ENCODE data around the gene MNS1. TPM values are rescaled to one million over a fixed set of nuclear protein-coding genes. Genes with fewer than 3 reads are reported as not detected.

The MNS1 gene
- polyA plus RNA-seq, 1 experiment: 1.9 TPM

DNA sequence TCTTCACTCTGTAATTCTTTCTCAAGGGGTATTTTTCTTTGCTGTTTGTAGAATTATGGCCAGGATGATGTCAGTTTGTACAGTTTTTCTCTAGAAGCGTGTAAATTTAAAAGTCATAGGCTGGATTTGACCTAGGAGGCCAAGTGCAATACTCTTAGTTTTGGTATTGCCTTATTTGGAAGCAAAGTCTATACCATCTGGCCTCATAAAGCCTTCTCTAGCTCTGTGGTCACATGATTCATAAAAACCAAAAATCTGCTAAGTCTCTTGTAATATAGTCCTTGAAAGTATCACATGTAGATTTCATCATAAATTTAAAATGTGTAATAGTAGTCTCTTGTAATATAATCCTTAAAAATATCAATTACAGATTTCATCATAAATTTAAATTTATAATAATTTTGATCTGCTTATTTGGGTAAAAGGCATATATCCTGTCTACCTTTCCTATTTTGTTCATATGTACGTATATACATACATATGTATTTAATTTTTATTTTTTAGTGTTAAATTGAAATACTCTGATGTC is 74.1 kb downstream of the MNS1 start:
- ChIA-PET POLR2A (no interaction called here), CTCF (no interaction called here)
- TF ChIP-seq, protein P1, sequence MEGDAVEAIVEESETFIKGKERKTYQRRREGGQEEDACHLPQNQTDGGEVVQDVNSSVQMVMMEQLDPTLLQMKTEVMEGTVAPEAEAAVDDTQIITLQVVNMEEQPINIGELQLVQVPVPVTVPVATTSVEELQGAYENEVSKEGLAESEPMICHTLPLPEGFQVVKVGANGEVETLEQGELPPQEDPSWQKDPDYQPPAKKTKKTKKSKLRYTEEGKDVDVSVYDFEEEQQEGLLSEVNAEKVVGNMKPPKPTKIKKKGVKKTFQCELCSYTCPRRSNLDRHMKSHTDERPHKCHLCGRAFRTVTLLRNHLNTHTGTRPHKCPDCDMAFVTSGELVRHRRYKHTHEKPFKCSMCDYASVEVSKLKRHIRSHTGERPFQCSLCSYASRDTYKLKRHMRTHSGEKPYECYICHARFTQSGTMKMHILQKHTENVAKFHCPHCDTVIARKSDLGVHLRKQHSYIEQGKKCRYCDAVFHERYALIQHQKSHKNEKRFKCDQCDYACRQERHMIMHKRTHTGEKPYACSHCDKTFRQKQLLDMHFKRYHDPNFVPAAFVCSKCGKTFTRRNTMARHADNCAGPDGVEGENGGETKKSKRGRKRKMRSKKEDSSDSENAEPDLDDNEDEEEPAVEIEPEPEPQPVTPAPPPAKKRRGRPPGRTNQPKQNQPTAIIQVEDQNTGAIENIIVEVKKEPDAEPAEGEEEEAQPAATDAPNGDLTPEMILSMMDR (IDR thresholded peaks at IDR 0.05; ENCODE audit: low read depth, low read length): no peak
- no peak overlapping the region for H3K27ac ChIP-seq (ENCODE audit: low read depth, low read length)
- H3K4me3 ChIP-seq (ENCODE audit: low read depth, low read length): no peak overlapping the region
- no peak for DNase-seq (ENCODE audit: low read depth, low spot score)
- H3K9me3 ChIP-seq (ENCODE audit: control insufficient read depth, insufficient read depth, low read length): no peaks in the 10 kb centered on the region
- no peaks in the 10 kb centered on the region for H3K27me3 ChIP-seq (ENCODE audit: control insufficient read depth, insufficient read depth, low read length)

- CTCF ChIA-PET: no interaction called here
- Histone ChIP-seq H3K27me3 (ENCODE audit: control insufficient read depth, insufficient read depth, low read length) (no peaks in the 10 kb centered on the region), H3K9me3 (ENCODE audit: control insufficient read depth, insufficient read depth, low read length) (no peaks in the 10 kb centered on the region), H3K27ac (ENCODE audit: low read depth, low read length) (no peak overlapping the region), H3K4me3 (ENCODE audit: low read depth, low read length) (no peak overlapping the region)
- TF ChIP-seq, protein P1 (IDR thresholded peaks at IDR 0.05; ENCODE audit: low read depth, low read length): no peak
- DNase-seq (ENCODE audit: low read depth, low spot score): no peak
- POLR2A ChIA-PET: interaction anchor here (0.5 kb wide), 1 partner anchor 1133 kb away, joined by 3 read pairs; no protein-coding TSS in a partner anchor
Observed at GRCh38 chr15:56385908-56386307, 79.0 kb downstream of the MNS1 start.

DNA sequence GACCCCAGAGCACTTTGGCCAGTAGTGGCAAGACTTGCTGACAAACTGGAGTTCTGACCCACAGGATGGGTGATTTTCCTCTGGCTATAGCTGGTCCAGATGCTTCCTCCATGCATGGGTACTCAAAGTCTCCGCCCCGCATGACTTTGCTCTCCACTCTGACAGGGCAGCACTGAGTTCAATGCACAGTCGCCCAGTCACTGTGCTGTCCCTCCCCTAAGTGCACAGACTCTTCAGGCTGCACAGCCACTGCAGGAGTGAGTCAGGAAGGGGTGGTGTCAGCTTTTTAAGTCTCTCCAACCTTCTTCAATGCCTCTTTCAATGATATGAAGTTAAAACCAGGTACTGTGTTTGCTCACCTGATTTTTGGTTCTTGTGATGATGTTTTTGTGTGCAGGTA is 81.9 kb downstream of the MNS1 start:
- CTCF ChIA-PET: no interaction called here
- no peak for DNase-seq (ENCODE audit: low read depth, low spot score)
- H3K27me3 ChIP-seq (ENCODE audit: control insufficient read depth, insufficient read depth, low read length): no peaks in the 10 kb centered on the region
- no peaks in the 10 kb centered on the region; the same call in 1 of the 2 replicates for H3K9me3 ChIP-seq (ENCODE audit: control insufficient read depth, insufficient read depth, low read length)
- POLR2A ChIA-PET: no interaction called here
- TF ChIP-seq, protein P1 (IDR thresholded peaks at IDR 0.05; ENCODE audit: low read depth, low read length): no peak
- no peak overlapping the region for H3K4me3 ChIP-seq (ENCODE audit: low read depth, low read length)
- H3K27ac ChIP-seq (ENCODE audit: low read depth, low read length): no peak overlapping the region

Other genes starting within 250 kb of the MNS1 start
- 9.1 and 10.5 TPM in 2 replicates for gene RFX7, start 221.3 kb downstream of the MNS1 start, polyA plus RNA-seq (2011; rRNA removed)
- 1.2 and 2.0 TPM in 2 replicates for gene TEX9, start 99.7 kb downstream of the MNS1 start, polyA plus RNA-seq (2011; rRNA removed)